GM19467 (cell line): ENCODE data around the gene CXCL10.
"Not testable (repeated sequence)": the region's sequence is repeated elsewhere in the genome, so short reads cannot be mapped to it uniquely, and the experiment has no call there.

ENCODE experiments used
- ATAC-seq: cut with Tn5 transposase; IDR thresholded peaks from one replicate; pipeline ENCODE4 v1.9.1; 2021; ENCODE audit warnings: mild to moderate bottlenecking, moderate library complexity; ENCODE audit not compliant: unreplicated experiment

Gene CXCL10

DNA sequence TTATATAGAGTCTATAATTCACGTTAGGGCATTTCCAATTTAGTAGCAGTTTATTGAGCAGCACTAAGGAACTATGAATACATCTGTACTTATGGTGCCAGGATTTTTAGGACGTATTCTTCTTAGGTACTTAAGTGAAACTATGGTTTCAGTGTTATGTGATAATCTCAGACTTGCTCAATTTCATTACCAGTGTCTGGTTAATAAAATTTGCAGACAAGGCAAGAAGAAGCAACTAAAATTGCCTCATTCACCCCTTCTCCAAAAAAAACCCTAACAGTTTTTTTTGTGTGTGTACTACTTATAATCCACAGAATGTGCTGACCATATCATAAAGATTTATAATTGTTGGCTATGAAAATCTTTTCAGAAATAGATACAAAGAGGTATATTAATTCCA, 6.0 kb upstream of the CXCL10 start:
- no peak for ATAC-seq

DNA sequence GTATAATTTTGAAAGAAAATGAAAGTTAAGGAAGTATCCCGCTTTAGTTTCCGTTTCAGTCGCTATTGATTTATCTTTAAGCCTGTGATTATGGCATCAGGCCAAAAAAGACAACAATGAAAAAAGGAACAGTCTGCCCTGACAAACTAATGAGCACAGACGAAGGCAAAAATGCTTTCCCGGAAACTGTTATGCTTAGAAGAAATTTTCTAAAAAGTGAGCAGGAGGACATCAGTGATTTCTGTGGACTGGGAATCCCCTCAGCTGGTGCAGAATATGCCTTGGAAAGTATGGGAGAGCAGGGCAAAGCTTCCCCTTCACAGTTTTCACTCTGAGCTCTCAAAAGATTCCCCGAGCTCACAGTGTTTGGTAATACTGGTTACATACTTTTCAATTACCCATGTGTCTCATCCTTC, 5.1 kb upstream of the CXCL10 start:
- ATAC-seq = no peak

DNA sequence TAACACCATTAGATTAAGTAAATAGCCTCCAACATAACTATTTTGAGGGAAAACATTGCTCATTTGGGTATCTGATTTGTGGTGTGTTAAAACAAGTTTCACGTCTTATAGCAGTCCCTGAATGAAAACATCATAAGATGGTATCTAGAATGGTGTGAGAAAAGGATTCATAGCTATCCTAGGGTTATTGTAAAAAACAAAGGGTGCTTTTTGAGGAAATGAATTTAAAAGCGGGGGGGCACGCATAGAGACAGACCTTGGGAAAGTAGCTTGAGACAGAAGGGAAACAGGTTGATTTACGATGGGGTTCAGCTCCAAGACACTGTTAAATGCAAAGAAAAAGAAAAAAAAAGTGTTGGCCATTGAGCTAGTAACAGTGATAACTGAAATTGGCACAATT, 768 bp upstream of the CXCL10 start:
- ATAC-seq = no peak

DNA sequence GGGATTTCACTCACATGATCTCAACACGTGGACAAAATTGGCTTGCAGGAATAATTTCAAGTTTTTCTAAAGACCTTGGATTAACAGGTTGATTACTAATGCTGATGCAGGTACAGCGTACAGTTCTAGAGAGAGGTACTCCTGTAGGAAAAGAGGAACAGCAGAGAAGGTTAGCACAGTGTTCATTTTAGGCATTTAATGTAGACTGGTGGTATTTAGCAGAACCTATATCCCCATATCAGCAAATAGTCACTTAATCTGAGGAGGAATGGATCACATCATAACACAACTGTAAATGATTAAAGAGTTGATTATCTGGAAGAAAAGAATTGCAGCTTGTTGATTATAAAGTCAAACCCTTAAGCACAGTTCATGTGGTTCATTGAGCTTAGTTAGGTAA, 620 bp downstream of the CXCL10 start:
- no peak for ATAC-seq

DNA sequence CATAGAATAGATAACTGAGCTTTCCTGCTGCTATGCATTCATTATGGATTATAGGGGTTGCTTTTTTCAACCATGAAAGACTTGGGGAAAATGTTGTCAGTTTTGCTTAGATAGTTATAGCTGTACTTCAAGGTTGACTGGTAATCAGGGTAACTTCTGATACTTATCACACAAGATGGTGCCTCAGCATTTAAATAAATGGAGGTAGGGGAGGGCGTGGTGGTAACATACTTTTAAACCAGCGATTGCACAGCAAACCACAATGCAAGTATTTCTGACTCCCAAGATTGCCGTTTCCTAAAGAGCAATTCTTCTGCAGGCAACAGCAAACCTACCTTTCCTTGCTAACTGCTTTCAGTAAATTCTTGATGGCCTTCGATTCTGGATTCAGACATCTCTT, 1.3 kb downstream of the CXCL10 start:
- no peak for ATAC-seq

DNA sequence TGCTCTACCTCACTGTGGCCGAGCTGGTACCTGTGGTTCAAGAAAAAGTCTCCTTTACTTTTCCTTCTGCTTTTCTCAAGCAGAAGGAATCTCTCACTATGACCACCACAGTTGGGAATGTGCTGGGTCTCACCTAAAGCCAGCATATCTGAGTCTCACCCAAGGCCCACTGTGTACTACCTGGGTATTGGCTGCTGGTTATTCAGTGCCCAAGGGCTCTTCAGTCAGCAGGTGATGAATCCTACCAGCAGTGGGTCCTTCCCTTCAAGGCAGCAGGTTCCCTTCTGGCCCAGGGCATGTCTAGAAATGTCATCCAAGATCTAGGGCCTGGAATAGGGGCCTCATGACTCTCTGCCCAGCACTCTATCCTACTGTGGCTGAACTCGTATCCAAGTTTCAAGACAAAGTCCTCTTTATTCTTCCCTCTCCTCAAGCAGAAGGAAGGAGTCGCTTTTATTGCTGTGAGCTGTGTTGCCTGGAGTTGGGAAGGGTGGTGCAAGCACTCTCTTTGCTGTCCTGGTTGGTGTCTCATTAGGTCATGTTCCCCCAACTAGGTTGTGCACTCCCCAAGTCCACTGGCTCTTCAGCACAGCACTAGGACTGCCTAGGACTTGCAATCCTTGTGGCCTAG, 6.1 kb downstream of the CXCL10 start:
- no peak for ATAC-seq

DNA sequence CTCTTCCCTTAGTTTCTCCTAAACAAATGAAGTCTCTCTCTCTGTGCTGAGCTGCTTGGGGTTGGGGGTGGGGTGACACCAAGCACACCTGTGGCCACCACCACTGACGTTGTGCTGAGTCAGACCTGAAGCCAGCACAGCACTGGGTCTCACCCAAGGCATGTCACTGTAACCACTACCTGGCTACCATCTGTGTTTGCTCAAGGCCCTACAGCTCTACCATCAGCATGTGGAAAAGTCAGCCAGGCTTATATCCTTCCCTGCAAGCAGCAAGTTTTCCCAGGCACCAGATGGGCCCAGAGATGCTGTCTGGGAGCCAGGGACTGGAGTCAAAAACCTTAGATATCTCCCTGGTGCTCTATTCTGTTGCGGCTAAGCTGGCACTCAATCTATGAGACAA, 6.9 kb downstream of the CXCL10 start:
- ATAC-seq = peak; percentile 57

DNA sequence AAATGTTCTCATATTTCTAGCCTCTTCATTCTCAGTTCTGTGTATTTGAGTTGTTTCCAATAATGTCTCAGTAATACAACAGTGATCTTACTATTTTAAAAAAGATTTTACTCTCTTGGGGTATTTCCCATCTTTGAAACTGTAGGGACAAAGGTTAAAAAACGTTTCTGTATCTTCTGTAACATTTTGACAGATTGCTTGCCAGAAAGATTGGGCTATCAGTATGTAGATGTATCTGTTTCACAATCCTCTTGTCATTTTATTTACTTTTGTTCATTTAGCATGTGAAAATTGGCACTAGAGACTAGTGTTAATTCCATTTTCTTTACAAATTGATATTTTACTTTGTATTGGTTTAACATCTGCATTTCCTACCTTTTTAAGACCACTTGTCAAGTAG, 9.8 kb downstream of the CXCL10 start:
- ATAC-seq = no peak

DNA sequence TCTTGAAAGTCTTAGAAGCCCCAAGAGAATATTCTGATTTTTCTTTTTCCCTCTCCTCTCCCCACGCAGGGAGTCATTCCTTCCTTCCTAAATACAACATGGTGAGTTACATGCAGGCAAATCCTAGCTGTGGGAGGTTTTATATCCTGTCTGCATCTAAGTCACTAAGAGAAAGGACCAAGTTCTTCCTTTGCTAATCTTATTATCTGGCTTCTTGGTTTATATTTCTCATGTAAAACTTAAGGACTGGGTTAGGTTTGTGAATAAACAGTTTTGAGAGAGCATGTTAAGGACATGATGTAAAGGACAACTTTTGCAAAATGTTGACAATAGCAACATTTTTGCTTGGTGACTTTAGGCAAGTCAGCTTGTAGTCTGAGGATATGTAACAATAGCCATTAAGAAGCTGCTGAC, 10.9 kb downstream of the CXCL10 start:
- ATAC-seq = no peak

DNA sequence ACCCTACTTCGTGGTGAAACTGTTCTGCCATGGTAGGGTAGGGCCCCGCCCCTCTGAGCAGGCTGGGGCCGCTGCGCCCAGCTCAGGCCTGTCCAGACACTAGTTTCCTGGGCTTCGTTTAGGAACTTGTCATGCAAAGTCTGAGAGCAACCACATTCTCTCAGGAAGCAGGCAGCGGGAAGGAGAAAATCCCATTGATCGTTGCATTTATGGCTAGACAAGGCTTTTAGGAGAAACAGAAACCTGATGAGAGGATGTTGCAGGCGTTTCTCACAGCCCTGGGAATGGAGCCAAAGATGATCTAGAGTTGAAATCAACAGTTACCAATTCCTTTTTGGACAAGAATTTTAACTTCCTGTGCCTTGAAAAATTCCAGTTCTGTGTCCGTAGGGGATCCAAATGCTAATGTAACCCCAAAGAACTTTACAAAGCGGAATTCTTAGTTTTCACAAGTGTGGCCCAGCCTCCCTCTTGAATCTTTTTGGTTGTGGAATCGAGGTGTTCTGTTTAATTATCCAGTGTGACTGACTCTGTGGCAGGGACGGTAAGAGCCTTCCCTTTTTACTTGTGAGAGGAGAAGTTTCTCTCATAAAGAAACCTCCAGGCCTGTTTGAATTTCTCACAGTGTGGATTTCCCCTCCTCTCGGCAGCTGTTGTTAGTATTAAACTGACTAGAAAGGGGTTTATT, 11.5 kb downstream of the CXCL10 start:
- peak; percentile 51 for ATAC-seq

DNA sequence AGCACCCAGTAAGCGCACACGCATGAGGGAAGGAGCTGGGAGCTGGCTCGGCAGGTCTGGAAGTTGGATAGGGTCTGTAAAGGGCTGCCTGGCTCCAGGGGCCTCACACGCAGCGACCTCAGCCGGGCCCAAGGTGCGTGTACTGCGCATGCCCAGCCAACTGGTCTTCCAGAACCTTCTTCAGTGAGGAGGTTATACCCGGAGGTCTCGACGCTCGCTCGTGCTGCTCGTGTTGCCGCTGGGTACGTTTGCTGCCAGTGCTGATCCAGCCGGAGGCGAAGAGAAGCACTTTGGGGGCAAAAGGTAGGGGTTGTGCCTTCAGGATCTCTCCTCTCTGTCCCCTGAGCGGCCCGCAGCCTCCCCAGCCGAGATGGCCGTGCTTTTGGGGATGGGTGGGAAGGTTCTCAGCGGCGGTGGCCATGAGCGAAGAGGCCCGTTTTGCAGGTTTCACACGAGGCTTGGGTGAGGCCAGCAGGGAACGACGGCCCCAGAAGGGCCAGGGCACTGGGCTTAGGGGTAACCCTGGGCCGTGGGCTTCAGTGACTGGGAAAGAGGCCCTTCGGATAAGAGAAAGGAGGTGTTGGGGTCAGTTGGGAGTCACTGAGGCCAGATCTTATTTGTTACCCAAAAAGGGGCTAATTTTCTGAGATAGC, 12.2 kb downstream of the CXCL10 start:
- no peak for ATAC-seq

DNA sequence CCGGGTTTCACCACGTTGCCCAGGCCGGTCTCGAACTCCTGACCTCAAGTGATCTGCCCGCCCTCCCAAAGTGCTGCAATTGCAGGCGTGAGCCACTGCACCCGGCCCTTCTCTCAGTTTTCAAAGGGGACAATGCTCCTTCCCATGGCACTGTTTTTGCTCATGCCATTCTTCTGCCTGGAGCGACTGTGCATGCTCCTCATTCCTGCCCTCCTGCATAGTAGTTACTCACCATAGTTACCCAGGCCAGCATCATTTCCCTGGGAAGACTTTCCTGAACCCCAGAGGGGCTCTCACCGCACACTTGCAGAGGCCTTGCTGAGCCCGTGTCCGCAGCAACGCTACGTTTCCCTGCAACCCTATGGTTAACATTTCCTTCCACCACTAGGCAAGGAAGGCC, 12.7 kb downstream of the CXCL10 start:
- ATAC-seq = no peak

DNA sequence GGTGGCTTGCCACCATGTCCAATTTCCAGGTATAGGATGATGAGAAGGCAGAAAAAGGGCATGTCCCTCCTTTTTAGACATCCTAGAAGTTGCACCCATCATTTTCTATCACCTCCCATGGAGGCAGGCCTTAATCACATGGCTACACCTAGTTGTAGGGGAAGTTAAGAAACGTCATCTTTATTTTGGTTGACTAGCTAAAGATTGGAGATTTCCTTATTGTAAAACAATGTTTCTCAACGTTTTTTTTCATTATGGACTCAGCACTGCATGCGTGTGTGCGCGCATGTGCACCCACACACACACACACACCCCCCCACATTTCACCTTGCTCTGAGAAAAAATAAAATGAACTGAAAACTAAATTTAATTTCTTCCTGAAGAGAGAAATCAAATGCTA, 14.0 kb downstream of the CXCL10 start:
- no peak for ATAC-seq

DNA sequence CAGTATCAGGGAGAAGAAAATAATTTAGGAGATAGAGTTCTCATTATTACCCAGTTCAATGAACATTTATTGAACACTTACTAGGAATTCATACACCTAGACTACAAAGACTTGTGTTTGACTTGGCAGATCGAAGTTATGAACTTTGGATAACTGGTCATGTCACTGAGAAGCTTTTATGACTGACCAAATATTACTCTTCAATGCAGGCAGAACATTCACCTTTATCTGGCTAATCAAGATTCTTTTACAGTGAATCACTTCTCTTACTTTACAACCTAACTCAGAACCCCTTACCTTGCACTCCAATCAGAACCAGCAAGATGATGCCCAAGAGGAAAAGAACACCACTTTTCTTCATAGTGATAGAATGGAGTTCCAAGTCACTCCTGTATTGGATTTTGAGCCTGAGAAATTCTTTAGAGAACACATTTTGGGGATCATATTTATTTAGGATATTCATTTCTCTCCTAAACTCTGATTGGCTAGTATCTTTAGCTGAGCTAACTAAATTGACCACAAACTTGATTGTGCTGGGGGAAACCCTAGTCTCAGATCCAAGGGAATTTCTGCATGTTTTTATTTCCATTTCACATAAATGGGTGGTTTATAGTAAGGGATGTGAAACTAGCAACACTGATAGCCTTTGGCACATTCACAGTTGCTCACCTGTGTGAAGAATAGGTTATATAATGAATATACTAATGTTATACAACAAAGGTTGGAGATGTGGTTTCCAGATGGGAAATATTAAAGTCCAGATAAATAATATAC, 16.0 kb downstream of the CXCL10 start, which contains the start of gene CXCL9:
Gene CXCL9, minus strand, starts transcription at position 421 of the 774 bp plus-strand sequence. Its CDS starts 60 bp downstream, at position 361.
- no peak for ATAC-seq

DNA sequence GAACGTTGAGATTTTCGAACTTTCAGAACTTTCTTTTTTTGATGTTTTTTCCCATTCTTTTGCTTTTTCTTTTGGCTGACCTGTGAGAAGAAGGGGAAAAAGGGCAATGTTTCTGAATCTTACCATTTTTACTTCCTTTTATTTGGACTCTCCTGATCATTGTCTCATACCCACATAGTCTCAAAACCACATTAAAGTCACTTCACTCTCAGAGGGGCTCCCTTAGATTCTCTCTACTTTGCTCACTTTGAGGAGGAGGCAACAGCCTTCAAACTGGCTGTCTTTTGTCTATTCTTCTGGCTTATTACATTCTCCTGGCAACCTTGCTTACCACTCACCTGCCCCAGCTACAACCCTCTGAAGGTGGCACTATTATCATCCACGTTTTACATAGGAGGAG, 19.7 kb downstream of the CXCL10 start:
- no peak for ATAC-seq

DNA sequence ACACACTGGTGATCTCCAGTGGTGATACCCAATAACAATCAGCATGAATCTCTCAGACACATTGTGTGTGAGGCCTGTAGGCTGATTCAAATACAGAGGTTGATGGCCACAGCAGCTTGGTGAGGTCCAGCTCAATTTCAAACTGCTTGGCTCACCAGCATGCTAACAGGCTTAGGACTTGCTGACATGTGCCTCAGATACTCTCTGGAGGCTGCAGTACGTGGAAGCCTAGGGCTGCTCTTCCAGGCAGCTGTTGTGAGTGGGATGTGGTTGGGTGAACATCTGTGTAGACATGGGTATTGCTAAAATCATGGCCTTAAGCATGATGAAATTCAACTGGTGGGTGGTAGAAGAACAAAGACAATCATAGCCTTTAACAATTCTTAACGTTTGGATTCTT, 20.3 kb downstream of the CXCL10 start:
- no peak for ATAC-seq

DNA sequence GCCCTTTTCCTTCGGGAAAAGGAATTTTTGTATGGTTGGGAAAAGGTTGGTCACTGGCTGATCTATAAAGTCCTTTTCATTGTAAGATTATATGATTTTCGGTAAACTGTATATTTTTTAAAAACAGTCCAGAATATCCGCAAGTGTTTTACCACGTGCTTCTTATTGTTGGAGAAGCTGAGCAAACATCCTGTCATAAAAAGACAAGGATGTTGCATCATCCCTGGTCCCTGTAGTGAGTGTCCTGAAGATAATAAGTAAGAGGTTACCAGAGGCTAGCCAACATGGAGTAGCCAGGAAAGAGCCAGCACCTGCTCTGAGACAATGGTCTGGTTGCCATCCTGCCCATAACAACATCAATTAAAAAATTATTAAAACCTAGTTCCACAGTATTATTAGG, 21.1 kb downstream of the CXCL10 start:
- no peak for ATAC-seq

DNA sequence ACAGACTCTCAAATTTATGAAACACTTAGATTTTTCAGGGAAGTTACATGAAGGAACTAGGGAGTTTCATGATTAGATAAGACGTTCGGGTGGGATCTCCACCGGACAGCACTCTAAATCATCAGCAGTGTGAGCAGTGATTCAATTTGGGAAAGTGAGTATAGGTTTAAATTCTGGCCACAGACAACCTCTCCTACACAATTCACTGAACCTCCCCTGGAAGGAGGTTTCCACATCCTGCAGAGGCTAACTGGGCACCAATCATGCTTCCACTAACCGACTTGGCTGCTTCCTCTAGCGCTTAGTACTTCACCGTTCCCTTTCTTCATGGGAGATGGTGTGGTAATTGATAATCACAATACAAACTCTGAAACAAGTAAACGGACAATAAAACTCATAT, 21.6 kb downstream of the CXCL10 start:
- ATAC-seq = no peak

DNA sequence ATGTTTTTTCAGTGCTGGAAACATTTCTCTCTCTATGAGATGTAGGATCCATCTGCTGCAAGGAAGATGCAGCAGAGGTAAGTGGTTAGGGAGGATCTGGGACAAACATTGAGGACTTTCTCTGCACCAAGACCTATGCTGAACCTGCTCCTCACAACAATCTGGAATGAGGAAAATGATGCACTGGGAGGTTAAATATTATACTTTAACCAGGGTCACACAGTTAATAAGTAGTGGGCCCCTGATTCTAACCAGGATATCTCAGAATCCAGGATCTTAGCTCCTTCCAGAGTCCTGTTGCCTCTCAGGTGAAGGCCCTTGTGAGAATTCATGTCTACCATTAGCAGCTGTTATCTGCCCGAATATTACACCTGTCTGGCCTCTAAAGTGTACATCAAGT, 23.0 kb downstream of the CXCL10 start:
- no peak for ATAC-seq

DNA sequence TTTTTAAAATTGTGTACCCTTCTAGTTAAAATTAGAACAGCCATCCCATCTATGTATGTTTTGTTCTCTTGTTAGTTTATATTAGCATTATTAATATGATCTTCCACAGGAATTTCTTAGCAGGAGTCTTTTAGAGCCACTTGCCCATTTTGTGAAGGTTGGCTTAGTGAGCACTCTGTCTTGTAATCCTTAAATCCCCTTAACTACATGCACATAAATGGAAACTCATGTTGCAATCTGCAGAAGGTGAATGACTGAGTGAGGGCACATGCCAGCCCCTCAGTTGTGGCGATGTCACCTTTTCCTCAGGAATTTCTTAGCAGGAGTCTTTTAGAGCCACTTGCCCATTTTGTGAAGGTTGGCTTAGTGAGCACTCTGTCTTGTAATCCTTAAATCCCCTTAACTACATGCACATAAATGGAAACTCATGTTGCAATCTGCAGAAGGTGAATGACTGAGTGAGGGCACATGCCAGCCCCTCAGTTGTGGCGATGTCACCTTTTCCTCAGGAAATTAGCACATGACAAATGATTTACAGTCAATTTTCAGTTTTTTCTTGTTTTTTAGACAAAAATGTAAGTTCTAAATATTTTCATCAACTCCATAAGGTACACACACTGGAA, 24.7 kb downstream of the CXCL10 start:
- not testable (repeated sequence) for ATAC-seq

DNA sequence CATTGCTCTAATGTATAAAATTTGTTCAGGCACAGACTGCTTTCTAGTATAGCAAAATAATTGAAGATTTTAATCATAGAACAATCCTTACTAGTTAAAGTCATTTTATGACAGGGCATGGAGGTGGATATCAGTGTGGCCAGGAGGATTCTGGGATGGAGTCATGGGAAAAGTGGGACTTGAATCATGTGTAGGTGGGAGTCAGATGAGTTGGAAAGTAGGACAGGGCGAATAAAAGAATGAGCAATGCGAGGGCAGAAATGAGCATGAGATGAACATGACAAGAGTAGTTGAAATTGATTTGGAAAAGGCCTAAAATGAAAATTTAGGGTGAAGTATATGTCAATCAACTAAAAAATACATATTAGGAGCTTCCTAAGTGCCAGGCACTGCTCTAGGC, 25.4 kb downstream of the CXCL10 start:
- ATAC-seq = no peak
